ENCODE results near the gene COA8. TPM values are rescaled to one million over a fixed set of nuclear protein-coding genes. Genes with fewer than 3 reads are reported as not detected.

Gene COA8
- total and polyA plus RNA-seq, 2 of the 13 experiments (the other 11 are each of a cell fraction or from before 2014, with no cell fraction given) = 10.9 to 25.1 TPM

DNA sequence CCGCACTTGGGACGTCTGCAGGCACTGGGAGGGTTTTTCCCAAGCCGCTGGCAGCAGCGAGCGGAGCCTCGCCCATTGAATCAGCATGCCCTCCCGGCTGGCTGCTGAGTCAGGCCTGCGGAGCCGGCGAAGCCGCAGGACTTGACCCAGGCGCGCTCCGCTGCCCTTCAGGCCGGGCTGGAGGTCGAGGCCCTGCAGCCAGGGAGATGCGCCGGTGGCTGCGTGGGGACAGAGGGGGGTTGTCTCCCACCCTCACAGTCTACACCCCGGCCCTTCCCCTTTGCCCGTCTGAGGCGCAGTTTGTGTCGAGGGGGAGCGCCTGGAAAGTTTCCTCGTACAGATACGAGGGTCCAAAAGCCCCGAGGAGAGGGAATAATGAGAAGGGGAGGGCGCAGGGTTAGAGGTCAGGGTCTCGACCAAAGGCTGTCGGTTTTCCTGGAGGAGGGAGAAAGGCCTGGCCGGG is 65.5 kb downstream of the COA8 start (continued):
- TF ChIP-seq, protein P1, sequence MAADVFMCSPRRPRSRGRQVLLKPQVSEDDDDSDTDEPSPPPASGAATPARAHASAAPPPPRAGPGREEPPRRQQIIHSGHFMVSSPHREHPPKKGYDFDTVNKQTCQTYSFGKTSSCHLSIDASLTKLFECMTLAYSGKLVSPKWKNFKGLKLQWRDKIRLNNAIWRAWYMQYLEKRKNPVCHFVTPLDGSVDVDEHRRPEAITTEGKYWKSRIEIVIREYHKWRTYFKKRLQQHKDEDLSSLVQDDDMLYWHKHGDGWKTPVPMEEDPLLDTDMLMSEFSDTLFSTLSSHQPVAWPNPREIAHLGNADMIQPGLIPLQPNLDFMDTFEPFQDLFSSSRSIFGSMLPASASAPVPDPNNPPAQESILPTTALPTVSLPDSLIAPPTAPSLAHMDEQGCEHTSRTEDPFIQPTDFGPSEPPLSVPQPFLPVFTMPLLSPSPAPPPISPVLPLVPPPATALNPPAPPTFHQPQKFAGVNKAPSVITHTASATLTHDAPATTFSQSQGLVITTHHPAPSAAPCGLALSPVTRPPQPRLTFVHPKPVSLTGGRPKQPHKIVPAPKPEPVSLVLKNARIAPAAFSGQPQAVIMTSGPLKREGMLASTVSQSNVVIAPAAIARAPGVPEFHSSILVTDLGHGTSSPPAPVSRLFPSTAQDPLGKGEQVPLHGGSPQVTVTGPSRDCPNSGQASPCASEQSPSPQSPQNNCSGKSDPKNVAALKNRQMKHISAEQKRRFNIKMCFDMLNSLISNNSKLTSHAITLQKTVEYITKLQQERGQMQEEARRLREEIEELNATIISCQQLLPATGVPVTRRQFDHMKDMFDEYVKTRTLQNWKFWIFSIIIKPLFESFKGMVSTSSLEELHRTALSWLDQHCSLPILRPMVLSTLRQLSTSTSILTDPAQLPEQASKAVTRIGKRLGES (CRISPR knock-in tag; IDR thresholded peaks at IDR 0.05; ENCODE audit: borderline replicate concordance) = no peak
- TF ChIP-seq ZNF546 (CRISPR knock-in tag; conservative IDR thresholded peaks at IDR 0.05) (no peak), RXRA (CRISPR knock-in tag; IDR thresholded peaks at IDR 0.05) (no peak), POLR2AphosphoS5 (IDR thresholded peaks at IDR 0.05; ENCODE audit: low read depth, low read length) (no peak), HES4 (CRISPR knock-in tag; IDR thresholded peaks at IDR 0.05; ENCODE audit: borderline replicate concordance) (no peak), YEATS4 (CRISPR knock-in tag; IDR thresholded peaks at IDR 0.05; ENCODE audit: borderline replicate concordance) (no peak), ARHGAP35 (CRISPR knock-in tag; IDR thresholded peaks at IDR 0.05; ENCODE audit: borderline replicate concordance) (peak; percentile 57; the same call in 1 of the 2 replicates), AGO1 (IDR thresholded peaks at IDR 0.05; ENCODE audit: low read depth, low read length, poor library complexity, severe bottlenecking) (no peak), KLF16 (CRISPR knock-in tag; IDR thresholded peaks at IDR 0.05) (no peak; a peak in 2 of 4 replicates), SAFB2 (CRISPR knock-in tag; IDR thresholded peaks at IDR 0.05; ENCODE audit: borderline replicate concordance, low read depth) (no peak), ZNF547 (CRISPR knock-in tag; IDR thresholded peaks at IDR 0.05) (no peak), PHB2 (IDR thresholded peaks at IDR 0.05; ENCODE audit: partially characterized antibody) (no peak), ZNF572 (CRISPR knock-in tag; IDR thresholded peaks at IDR 0.05) (0 out of 2 replicates have a peak, but pooled peaks have one; percentile 25), TBP (CRISPR knock-in tag; IDR thresholded peaks at IDR 0.05) (no peak), HNRNPL (IDR thresholded peaks at IDR 0.05; ENCODE audit: low read depth, low read length) (0 out of 2 replicates have a peak, but pooled peaks have one; percentile 33), POGZ (CRISPR knock-in tag; IDR thresholded peaks at IDR 0.05) (no peak), XRCC5 (optimal IDR thresholded peaks at IDR 0.05; ENCODE audit: low read length) (peak; percentile 21), KAT2B (IDR thresholded peaks at IDR 0.05; ENCODE audit: borderline replicate concordance, low read depth, low read length) (no peak), RARG (CRISPR knock-in tag; IDR thresholded peaks at IDR 0.05; ENCODE audit: low read depth) (no peak)
- TF ChIP-seq, protein P2, sequence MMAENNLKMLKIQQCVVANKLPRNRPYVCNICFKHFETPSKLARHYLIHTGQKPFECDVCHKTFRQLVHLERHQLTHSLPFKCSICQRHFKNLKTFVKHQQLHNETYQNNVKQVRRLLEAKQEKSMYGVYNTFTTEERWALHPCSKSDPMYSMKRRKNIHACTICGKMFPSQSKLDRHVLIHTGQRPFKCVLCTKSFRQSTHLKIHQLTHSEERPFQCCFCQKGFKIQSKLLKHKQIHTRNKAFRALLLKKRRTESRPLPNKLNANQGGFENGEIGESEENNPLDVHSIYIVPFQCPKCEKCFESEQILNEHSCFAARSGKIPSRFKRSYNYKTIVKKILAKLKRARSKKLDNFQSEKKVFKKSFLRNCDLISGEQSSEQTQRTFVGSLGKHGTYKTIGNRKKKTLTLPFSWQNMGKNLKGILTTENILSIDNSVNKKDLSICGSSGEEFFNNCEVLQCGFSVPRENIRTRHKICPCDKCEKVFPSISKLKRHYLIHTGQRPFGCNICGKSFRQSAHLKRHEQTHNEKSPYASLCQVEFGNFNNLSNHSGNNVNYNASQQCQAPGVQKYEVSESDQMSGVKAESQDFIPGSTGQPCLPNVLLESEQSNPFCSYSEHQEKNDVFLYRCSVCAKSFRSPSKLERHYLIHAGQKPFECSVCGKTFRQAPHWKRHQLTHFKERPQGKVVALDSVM (CRISPR knock-in tag; IDR thresholded peaks at IDR 0.05) = no peak; the same call in 1 of the 2 replicates
- TF ChIP-seq, protein P3, sequence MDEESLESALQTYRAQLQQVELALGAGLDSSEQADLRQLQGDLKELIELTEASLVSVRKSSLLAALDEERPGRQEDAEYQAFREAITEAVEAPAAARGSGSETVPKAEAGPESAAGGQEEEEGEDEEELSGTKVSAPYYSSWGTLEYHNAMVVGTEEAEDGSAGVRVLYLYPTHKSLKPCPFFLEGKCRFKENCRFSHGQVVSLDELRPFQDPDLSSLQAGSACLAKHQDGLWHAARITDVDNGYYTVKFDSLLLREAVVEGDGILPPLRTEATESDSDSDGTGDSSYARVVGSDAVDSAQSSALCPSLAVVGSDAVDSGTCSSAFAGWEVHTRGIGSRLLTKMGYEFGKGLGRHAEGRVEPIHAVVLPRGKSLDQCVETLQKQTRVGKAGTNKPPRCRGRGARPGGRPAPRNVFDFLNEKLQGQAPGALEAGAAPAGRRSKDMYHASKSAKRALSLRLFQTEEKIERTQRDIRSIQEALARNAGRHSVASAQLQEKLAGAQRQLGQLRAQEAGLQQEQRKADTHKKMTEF (CRISPR knock-in tag; IDR thresholded peaks at IDR 0.05) = no peak
- TF ChIP-seq, protein P4, sequence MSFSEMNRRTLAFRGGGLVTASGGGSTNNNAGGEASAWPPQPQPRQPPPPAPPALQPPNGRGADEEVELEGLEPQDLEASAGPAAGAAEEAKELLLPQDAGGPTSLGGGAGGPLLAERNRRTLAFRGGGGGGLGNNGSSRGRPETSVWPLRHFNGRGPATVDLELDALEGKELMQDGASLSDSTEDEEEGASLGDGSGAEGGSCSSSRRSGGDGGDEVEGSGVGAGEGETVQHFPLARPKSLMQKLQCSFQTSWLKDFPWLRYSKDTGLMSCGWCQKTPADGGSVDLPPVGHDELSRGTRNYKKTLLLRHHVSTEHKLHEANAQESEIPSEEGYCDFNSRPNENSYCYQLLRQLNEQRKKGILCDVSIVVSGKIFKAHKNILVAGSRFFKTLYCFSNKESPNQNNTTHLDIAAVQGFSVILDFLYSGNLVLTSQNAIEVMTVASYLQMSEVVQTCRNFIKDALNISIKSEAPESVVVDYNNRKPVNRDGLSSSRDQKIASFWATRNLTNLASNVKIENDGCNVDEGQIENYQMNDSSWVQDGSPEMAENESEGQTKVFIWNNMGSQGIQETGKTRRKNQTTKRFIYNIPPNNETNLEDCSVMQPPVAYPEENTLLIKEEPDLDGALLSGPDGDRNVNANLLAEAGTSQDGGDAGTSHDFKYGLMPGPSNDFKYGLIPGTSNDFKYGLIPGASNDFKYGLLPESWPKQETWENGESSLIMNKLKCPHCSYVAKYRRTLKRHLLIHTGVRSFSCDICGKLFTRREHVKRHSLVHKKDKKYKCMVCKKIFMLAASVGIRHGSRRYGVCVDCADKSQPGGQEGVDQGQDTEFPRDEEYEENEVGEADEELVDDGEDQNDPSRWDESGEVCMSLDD (CRISPR knock-in tag; IDR thresholded peaks at IDR 0.05; ENCODE audit: borderline replicate concordance) = no peak

Data from HepG2 (cell line).